HL-60/S4 (cell line): Measurements from ENCODE around the gene B4GAT1.
"Not testable (repeated sequence)": the region's sequence is repeated elsewhere in the genome, so short reads cannot be mapped to it uniquely, and the experiment has no call there.

ENCODE experiments used
- in situ Hi-C: fragments of 300-500 bp; cut with MboI; formaldehyde crosslinking; loops from 2 replicates; pipeline ENCODE4 v1.14.3; 2022; ENCODE audit warnings: low sequenced_read_pairs

B4GAT1 gene

GRCh38 chr11:66363805-66364535 is 16.5 kb upstream of the B4GAT1 start:
- in situ Hi-C loops, result no loop called here

GRCh38 chr11:66363187-66363601 is 15.8 kb upstream of the B4GAT1 start:
- in situ Hi-C loops, result no loop called here

- in situ Hi-C loops, result no loop called here
Measured at GRCh38 chr11:66362481-66363147, 15.2 kb upstream of the B4GAT1 start.

- in situ Hi-C loops, result no loop called here
Measured at GRCh38 chr11:66361502-66361941, 14.1 kb upstream of the B4GAT1 start.

- in situ Hi-C loops, result no loop called here
Measured at GRCh38 chr11:66360406-66361073, 13.1 kb upstream of the B4GAT1 start.

GRCh38 chr11:66359662-66360087 is 12.2 kb upstream of the B4GAT1 start:
- in situ Hi-C loops, result no loop called here

- in situ Hi-C loops, result not testable (repeated sequence)
Measured at GRCh38 chr11:66350560-66351235, 3.3 kb upstream of the B4GAT1 start.

- in situ Hi-C loops, result no loop called here
Measured at GRCh38 chr11:66349084-66349386, 1.6 kb upstream of the B4GAT1 start.

GRCh38 chr11:66346476-66347424 is 679 bp downstream of the B4GAT1 start:
- in situ Hi-C loops, result no loop called here

- in situ Hi-C loops, result no loop called here
Measured at GRCh38 chr11:66345316-66345649, 2.1 kb downstream of the B4GAT1 start.

- in situ Hi-C loops, result no loop called here
Measured at GRCh38 chr11:66344550-66345315, 2.7 kb downstream of the B4GAT1 start, which contains the start of gene BRMS1. Gene BRMS1 (minus strand): TSS chr11:66345104. CDS start chr11:66342234, 2,870 bp downstream.

- in situ Hi-C loops, result no loop called here
Measured at GRCh38 chr11:66343176-66343575, 4.3 kb downstream of the B4GAT1 start.

GRCh38 chr11:66341502-66342126 is 5.8 kb downstream of the B4GAT1 start:
- in situ Hi-C loops, result no loop called here

GRCh38 chr11:66340596-66341501 is 6.6 kb downstream of the B4GAT1 start:
- in situ Hi-C loops, result no loop called here

- in situ Hi-C loops, result no loop called here
Measured at GRCh38 chr11:66339686-66340483, 7.5 kb downstream of the B4GAT1 start.

GRCh38 chr11:66339162-66339675 is 8.2 kb downstream of the B4GAT1 start:
- in situ Hi-C loops, result no loop called here
